Measurements from ENCODE around the gene ACAN.

- TF ChIP-seq EZH2 (IDR thresholded peaks at IDR 0.05) (no peak), POLR2AphosphoS5 (IDR thresholded peaks at IDR 0.05; ENCODE audit: borderline replicate concordance, low read depth, low read length) (no peak), FOXP2 (optimal IDR thresholded peaks at IDR 0.05; ENCODE audit: control extremely low read depth, extremely low read length, insufficient read depth) (no peak)
Observed at GRCh38 chr15:88835119-88835518, 31.9 kb downstream of the ACAN start.

Measured in SK-N-MC (cell line).